ENCODE data around the gene ZSWIM1. TPM values are rescaled to one million over a fixed set of nuclear protein-coding genes. Genes with fewer than 3 reads are reported as not detected.

Gene ZSWIM1
- total and polyA plus RNA-seq, 8 donors = 9.9 to 14.8 (median 13.8) TPM

- no peak overlapping the region for H3K27ac ChIP-seq
- ATAC-seq = no peak
- no peaks in the 10 kb centered on the region for H3K36me3 ChIP-seq
- intact Hi-C loops (cut with DNase I) = no loop called here
- TF ChIP-seq, protein P1, sequence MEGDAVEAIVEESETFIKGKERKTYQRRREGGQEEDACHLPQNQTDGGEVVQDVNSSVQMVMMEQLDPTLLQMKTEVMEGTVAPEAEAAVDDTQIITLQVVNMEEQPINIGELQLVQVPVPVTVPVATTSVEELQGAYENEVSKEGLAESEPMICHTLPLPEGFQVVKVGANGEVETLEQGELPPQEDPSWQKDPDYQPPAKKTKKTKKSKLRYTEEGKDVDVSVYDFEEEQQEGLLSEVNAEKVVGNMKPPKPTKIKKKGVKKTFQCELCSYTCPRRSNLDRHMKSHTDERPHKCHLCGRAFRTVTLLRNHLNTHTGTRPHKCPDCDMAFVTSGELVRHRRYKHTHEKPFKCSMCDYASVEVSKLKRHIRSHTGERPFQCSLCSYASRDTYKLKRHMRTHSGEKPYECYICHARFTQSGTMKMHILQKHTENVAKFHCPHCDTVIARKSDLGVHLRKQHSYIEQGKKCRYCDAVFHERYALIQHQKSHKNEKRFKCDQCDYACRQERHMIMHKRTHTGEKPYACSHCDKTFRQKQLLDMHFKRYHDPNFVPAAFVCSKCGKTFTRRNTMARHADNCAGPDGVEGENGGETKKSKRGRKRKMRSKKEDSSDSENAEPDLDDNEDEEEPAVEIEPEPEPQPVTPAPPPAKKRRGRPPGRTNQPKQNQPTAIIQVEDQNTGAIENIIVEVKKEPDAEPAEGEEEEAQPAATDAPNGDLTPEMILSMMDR (IDR thresholded peaks at IDR 0.05) = no peak
- H3K27me3 ChIP-seq = no peaks in the 10 kb centered on the region
- H3K4me1 ChIP-seq = peaks cover 17 to 31% of the 10 kb centered on the region in 2 donors
- H3K4me3 ChIP-seq = no peak overlapping the region
- no peaks in the 10 kb centered on the region for H3K9me3 ChIP-seq
- DNase-seq = no peak
Measured at GRCh38 chr20:45860560-45861220, 20.3 kb upstream of the ZSWIM1 start.

DNA sequence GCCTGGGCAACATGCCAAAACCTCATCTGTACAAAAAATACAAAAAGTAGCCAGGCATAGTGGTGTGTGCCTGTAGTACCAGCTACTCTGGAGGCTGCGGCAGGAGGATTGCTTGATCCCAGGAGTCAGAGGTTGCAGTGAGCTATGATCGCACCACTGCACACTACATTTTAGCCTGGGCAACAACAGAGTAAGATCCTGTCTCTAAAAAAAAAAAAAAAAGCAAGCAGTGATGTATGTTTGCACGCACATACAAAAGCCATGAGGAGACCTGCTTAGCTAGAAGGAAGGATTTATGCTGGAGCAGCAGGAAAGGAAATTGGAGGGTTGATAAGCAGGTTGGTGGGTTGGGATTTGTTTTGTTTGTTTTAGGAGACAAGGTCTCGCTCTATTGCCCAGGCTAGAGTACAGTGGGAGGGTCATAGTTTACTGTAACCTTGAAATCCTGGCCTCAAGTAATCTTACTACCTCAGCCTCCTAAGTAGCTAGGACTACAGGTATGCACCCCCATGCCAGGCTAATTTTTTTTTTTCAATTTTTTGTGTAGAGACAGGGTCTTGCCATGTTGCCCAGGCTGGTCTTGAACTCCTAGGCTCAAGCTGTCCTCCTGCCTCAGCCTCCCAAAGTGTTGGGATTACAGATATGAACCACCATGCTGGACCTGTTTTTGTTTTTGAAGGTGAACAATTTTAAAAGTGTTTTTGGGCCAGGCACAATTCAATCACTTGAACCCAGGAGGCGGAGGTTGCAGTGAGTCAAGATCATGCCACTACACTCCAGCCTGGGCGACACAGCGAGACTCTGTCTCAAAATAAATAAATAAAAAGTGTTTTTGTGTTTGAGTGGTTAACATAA lies 19.6 kb upstream of the ZSWIM1 start:
- Histone ChIP-seq H3K27ac (no peak overlapping the region), H3K9me3 (no peaks in the 10 kb centered on the region), H3K27me3 (no peaks in the 10 kb centered on the region), H3K4me3 (no peak overlapping the region), H3K4me1 (peaks cover 9 to 23% of the 10 kb centered on the region in 2 donors), H3K36me3 (no peaks in the 10 kb centered on the region)
- ATAC-seq = no peak
- DNase-seq = no peak
- intact Hi-C loops (cut with DNase I) = no loop called here
- TF ChIP-seq, protein P1 (IDR thresholded peaks at IDR 0.05) = no peak

DNA sequence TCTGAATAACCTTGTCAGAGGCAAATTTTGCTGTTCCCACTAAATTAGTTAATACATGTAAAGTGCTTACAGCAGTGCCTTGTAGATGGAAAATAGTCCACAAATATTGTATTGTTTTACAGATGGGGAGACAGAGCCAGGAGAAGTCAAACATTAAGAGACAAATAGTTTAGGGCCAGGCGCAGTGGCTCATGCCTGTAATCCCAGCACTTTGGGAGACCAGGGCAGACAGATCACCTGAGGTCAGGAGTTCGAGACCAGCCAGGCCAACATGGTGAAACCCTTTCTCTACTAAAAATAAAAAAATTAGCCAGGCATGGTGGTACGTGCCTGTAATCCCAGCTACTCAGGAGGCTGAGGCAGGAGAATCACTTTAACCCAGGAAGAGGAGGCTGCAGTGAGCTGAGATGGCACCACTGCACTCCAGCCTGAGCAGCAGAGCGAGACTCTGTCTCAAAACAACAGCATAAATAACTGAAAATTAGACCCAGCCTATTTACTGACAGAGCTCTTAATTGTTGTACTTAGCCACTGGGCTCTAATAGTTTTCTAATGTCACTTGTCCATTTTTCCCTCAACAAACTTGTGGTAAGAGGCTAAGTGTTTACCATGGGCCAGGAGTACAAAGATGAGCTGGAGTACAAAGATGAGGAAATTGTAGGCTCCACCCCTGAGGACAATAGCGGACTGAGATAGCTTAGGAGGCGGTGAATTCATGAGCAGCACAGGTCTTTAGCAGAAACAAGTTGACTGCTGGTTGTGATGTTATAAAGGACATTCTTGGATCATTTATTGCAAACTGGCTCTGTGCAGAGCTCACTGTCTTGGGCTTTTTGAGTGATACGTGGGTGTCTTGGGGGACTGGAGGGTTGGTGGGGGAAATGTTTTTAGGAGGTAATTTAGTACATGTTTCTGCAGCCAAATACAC lies 17.2 kb upstream of the ZSWIM1 start:
- no peaks in the 10 kb centered on the region for H3K36me3 ChIP-seq
- no peak for ATAC-seq
- H3K27me3 ChIP-seq = no peaks in the 10 kb centered on the region
- no peak overlapping the region for H3K27ac ChIP-seq
- H3K9me3 ChIP-seq = no peaks in the 10 kb centered on the region
- H3K4me3 ChIP-seq = no peak overlapping the region
- H3K4me1 ChIP-seq = peaks cover 0 to 7% of the 10 kb centered on the region in 2 donors
- TF ChIP-seq, protein P1 (IDR thresholded peaks at IDR 0.05) = no peak
- DNase-seq = no peak
- intact Hi-C loops (cut with DNase I) = no loop called here

GRCh38 chr20:45866454-45866853 lies 14.6 kb upstream of the ZSWIM1 start:
- no peak overlapping the region for H3K27ac ChIP-seq
- no peak for DNase-seq

More at GRCh38 chr20:45866454-45866853, 14.6 kb upstream of the ZSWIM1 start:
- Histone ChIP-seq H3K4me3 (no peak overlapping the region), H3K4me1 (peaks cover 0 to 5% of the 10 kb centered on the region in 2 donors), H3K27me3 (no peaks in the 10 kb centered on the region), H3K9me3 (no peaks in the 10 kb centered on the region), H3K36me3 (no peaks in the 10 kb centered on the region)
- ATAC-seq = no peak
- intact Hi-C loops (cut with DNase I) = no loop called here
- TF ChIP-seq, protein P1 (IDR thresholded peaks at IDR 0.05) = no peak

Data from left lung (tissue), 10 donors.